Measurements from ENCODE around the gene MYO15B.
"Not testable (repeated sequence)": the region's sequence is repeated elsewhere in the genome, so short reads cannot be mapped to it uniquely, and the experiment has no call there.

Gene MYO15B

GRCh38 chr17:75575728-75576127, 11.9 kb upstream of the MYO15B start:
- no peak for DNase-seq (ENCODE audit: low read depth, low spot score)

- DNase-seq (ENCODE audit: low read depth, low spot score) = no peak
Observed at GRCh38 chr17:75576661-75577060, 10.9 kb upstream of the MYO15B start.

GRCh38 chr17:75581121-75581725, 6.4 kb upstream of the MYO15B start:
- DNase-seq (ENCODE audit: low read depth, low spot score) = not testable (repeated sequence)

- DNase-seq (ENCODE audit: low read depth, low spot score) = not testable (repeated sequence)
Observed at GRCh38 chr17:75583197-75583596, 4.4 kb upstream of the MYO15B start.

GRCh38 chr17:75584849-75585175, 2.8 kb upstream of the MYO15B start:
- no peak for DNase-seq (ENCODE audit: low read depth, low spot score)

GRCh38 chr17:75588596-75589011, 1.0 kb downstream of the MYO15B start:
- DNase-seq (ENCODE audit: low read depth, low spot score) = no peak

GRCh38 chr17:75589012-75589918, 1.7 kb downstream of the MYO15B start:
- DNase-seq (ENCODE audit: low read depth, low spot score) = peak; percentile 93

- DNase-seq (ENCODE audit: low read depth, low spot score) = no peak
Observed at GRCh38 chr17:75589919-75590303, 2.3 kb downstream of the MYO15B start.

- DNase-seq (ENCODE audit: low read depth, low spot score) = no peak
Observed at GRCh38 chr17:75590314-75590761, 2.7 kb downstream of the MYO15B start.

- DNase-seq (ENCODE audit: low read depth, low spot score) = no peak
Observed at GRCh38 chr17:75590849-75591721, 3.5 kb downstream of the MYO15B start.

GRCh38 chr17:75591722-75592302, 4.2 kb downstream of the MYO15B start:
- no peak for DNase-seq (ENCODE audit: low read depth, low spot score)

GRCh38 chr17:75592348-75593020, 4.9 kb downstream of the MYO15B start:
- DNase-seq (ENCODE audit: low read depth, low spot score) = no peak

- DNase-seq (ENCODE audit: low read depth, low spot score) = not testable (repeated sequence)
Observed at GRCh38 chr17:75593430-75593829, 5.8 kb downstream of the MYO15B start.

- DNase-seq (ENCODE audit: low read depth, low spot score) = no peak
Observed at GRCh38 chr17:75594499-75595283, 7.1 kb downstream of the MYO15B start.

GRCh38 chr17:75595284-75595919, 7.8 kb downstream of the MYO15B start:
- DNase-seq (ENCODE audit: low read depth, low spot score) = no peak

- no peak for DNase-seq (ENCODE audit: low read depth, low spot score)
Observed at GRCh38 chr17:75595920-75596313, 8.3 kb downstream of the MYO15B start.

- no peak for DNase-seq (ENCODE audit: low read depth, low spot score)
Observed at GRCh38 chr17:75596320-75597087, 8.9 kb downstream of the MYO15B start.

GRCh38 chr17:75601057-75601987, 13.7 kb downstream of the MYO15B start:
- DNase-seq (ENCODE audit: low read depth, low spot score) = peak; percentile 22

All from activated CD4-positive, CD25-positive, alpha-beta regulatory T cell treated with anti-CD3 and anti-CD28 coated beads, Interleukin-2, amount 50 U/mL, for 16 hours (primary cell).